NCI-H1048 (cell line): ENCODE measurements around the gene FOXC2.

Source experiments
- DNase-seq: peaks from one replicate; lab custom pipeline; 2025; lab: John Stamatoyannopoulos, UW

FOXC2 gene

GRCh38 chr16:86566601-86566965 is at the start of gene FOXC2:
Gene FOXC2 (plus strand): TSS chr16:86566829. CDS start chr16:86567336, 507 bp downstream.
- no peak for DNase-seq

GRCh38 chr16:86517033-86517432 is 49.6 kb upstream of the FOXC2 start:
- DNase-seq: no peak

GRCh38 chr16:86517652-86518258 is 48.9 kb upstream of the FOXC2 start:
- DNase-seq: no peak

DNA sequence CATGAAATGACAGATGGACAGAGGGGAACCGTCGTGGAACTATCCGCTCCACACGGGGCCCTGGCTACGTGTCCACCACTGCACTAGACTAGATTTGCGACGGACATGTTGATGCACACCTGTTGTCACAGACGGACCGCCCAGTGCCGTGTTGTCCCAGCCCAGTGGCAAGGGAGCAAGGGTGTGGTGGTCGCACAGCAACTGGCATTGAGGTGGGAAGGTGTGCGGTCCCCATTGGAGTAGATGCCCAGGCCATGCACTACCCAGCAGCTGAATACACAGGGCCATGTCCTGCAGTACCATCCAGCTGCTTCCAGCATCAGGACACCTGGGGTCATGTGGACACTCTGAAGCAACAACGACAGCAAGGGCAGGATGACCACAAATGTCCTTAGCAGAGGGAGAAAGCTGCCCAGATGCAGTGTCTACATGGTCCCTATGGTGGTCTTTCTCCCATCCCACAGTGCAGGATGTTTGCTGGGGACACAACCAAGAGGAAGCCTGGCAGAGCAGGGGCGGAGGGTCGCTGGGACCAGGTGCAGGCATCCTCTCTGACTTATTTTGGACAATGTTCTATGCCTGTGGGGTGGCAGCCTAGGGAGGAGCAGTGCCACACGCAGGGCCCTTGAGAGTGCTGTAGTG is 47.5 kb upstream of the FOXC2 start:
- no peak for DNase-seq

DNA sequence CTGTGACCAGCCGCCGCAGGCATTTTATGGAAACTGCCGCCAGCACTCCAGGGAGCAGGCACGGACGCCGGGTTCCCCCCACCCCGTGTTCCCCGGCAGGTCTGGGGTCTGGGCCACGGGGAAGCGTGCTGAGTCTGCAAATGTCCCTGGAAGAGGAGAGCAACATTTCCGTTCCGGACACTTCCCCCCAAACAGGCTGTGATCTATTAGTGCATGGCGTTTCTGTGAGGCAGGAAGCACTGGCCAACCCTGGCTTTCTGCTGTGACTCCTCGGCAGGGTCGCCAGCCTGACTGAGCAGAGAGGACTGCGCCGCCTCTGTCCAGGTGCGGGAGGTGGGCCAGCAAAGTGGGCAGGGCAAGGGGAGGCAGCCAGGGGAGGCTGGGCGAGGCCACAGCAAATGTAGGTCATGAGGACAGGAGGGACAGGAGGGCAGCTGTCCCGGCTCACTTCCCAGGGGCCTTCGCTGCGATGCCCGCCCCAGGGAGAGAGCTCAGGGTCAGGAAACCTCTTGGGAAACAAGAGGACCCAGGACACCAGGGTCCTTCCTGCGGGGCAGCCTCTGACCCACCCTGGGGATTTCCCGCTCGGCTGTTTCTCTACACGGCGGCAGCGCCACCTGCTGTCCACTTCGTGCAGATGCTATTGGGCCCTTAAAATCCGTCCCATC is 46.8 kb upstream of the FOXC2 start:
- no peak for DNase-seq

GRCh38 chr16:86520317-86521210 is 46.1 kb upstream of the FOXC2 start:
- DNase-seq: no peak

DNA sequence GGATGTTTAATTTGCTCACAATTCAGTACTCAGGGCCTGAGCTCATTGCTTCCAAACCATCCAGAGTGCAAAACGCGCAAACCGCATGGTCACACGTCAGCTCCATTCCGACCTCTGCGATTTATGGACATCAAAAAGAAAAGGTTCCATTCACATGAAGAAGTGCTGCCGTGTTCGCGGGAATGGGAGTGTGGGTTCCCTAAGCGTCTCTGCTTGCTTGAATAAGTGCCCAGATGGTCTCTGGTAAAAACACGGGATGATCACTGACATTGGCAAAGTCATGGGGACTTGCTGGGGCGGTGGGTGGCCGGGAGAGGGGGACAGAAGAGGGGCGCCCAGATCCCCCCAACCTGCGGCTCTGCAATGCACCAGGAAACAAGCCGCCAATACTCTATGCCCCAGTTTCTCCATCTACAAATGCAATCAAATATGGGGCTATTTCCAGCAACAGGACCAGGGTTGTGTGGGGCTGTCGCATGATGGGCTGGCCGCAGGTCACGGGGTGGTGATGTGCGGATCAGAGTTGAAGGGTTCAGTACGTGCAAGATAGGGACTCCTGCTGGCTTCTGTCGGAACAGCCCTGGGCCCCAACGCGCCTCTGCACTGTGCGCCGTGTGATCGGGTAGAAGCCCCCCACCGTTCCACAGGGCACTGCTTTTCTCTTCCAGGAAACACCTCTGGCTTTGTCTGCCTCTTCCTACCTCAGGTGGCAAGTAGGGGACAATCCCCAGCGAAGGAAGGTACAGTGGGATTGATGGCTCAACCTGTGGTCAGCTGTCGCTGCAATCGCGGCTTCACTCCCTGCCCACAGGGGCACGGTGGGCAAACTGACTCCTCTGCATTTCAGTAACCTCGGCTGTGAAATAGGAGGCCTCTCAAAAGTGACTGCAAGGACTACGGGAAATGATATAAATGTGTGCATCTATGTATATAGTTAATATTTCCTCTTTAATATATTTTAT is 45.1 kb upstream of the FOXC2 start:
- no peak for DNase-seq

DNA sequence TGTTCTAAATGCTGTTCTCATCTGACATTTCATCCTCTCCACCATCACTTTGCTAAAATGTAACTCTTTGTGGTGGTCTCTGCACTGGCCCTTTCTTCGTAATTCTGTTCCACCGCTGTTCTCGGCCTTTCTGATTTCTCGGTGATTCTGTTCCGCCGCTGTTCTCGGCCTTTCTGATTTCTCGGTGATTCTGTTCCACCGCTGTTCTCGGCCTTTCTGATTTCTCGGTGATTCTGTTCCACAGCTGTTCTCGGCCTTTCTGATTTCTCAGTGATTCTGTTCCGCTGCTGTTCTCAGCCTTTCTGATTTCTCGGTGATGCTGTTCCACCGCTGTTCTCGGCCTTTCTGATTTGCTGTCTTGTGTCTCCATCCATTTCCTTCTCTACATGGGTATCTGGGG is 44.0 kb upstream of the FOXC2 start:
- DNase-seq: no peak

- DNase-seq: no peak
Observed at GRCh38 chr16:86523166-86523740, 43.4 kb upstream of the FOXC2 start.

DNA sequence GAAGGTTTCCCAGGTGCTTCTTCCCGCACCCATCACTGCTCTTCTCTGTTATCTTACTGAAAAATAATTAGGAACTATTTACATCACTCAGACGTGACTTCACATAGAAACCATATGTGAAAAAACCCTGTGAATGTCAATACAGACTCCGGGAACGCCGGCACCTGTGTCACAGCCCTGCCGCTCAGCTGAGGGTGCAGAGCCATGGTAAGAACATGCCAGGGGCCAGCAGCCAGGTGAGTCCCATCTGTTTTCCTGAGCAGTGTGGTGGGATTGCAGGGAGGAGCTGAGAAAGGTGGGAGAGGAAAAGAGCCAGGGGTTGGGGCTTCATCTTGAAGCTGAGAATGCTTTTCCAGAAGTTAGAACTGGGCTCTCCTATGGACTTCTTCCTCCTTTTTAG is 42.6 kb upstream of the FOXC2 start:
- DNase-seq: no peak

DNA sequence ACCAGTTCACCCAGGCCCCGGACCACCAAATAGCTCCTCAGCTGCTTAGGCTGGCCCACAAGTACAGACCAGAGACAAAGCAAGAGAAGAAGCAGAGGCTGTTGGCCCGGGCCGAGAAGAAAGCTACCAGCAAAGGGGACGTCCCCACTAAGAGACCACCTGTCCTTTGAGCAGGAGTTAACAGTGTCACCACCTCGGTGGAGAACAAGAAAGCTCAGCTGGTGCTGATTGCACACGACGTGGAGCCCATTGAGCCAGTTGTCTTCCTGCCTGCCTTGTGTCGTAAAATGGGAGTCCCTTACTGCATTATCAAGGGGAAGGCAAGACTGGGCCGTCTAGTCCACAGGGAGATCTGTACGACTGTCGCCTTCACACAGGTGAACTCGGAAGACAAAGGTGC is 40.9 kb upstream of the FOXC2 start:
- DNase-seq: no peak

GRCh38 chr16:86527366-86527765 is 39.3 kb upstream of the FOXC2 start:
- DNase-seq: no peak

DNA sequence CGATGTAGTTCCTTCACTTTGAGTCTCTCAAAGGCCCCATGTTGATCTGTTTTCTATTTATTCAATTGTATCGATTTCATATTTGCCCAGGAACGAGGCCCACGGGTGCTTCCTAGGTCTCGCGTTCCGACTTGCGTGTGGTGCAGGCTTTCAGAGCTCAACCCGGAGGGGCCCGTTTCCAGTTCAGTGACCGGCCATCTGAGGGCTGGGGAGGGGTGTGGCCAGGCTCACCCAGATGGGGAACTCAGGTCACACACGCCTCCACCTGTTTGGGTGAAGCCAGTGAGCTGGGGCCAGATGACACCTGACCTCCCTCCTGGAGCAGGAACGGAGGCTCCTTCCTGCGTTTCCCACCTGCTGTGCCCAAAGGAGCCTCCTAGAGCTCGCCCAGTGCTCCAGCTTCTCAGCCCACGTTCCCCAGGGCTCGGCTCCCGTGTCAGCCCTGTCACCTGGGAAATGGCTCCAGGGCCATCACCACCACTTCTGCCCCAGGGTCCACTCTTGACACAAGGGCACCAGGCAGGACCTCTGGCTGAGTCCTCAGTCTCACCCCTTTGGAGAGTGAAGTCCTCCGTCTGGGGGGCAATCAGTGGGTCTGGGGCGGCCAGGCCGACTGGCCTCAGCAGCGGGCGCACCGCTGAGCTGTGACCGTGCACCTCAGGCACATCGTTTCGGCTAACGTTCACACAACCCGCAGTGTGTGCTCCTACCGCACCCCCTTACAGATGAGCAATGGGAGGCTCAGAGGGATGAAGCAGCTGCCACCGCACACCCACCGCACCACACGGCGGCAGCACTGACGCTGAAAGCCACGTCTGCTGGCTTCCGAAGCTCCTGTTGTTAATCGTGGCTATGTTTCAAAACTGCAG is 38.3 kb upstream of the FOXC2 start:
- no peak for DNase-seq

GRCh38 chr16:86529160-86529559 is 37.5 kb upstream of the FOXC2 start:
- DNase-seq: no peak

DNA sequence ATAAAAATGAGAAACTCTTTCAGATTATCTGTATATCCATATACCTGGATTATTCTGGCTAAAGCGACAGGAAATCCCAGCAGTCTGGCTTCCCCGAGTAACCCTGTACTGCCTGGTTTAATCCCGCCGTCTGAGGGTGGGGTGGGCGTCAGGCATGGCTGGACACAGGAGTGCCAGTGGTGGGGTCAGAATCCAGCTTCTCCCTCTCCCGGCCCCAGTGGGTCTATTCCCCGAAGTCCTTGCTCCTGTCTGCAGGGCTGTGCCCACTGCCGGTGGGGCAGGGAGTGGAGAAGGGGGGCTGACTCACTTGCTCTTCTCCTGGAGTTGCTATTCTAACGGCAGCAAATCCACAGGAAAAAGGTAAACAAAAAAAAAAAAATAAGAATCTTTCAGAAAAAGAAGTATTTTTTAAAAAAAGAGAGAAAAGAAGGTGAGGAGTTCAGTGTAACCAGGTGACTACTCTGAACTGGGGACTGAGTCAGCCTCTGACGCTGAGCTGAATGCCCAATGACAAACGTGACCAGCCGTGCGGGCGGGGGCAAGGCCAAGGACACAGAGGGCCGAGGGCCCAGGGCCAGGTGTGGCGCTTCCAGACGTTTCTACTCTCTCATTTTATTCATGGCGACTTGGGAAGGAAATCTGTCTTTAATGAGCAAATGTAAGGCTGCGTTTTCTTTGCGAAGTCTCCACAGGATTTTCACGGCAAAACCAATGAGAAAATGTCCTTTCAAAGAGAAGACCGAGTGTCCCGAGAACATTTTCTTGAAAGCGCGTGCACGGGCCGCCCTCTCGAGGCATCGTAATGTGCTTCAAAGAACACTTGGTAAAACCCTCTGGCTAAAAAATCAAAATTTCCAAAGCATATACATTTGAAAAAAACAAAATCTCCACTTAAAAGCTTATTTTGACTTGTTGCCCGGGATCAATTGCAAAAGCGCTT is 36.1 kb upstream of the FOXC2 start:
- no peak for DNase-seq

GRCh38 chr16:86531191-86531545 is 35.5 kb upstream of the FOXC2 start:
- no peak for DNase-seq

DNA sequence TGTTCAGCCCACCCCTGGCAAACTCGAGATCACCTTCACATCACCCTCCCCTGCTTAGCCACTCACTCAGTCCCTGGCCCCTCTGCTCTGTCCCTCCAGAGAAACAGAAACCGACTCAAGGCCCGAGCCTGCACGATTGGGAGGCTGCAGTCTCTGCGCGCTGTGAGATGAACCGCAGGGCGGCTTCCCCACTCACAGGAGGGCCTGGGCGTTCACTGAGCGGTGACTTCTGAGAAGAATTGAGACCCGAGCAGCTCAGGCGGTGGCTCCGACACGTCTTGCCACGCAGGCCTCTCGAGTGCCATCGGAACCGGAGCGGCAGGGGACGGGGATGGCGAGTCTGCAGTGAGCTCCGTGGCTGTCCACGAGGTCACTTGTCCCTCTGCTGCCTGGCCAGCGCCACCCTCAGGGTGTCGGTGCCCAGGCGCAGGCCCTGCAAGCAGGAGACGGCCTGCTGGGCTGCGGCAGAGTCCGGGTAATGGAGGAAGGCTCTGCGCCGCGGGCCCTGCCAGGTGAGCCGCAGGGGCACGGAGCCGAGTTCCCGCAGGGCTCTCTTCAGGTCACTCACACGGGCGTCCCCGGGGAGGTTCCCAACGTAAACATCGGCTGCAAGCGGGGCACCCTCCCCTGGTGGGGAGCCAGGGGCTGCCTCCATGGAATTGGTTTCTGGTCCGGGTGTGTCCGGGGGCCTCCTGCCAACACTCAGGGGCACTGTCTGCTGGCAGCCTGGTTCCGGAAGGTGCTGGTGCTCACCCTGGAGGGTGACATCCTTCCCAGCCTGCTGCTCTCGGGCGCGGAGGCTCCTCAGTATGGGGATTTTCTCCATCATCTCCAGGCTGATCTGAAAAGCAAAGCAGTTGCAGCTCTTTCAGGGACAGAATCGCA is 34.7 kb upstream of the FOXC2 start:
- DNase-seq: no peak

DNA sequence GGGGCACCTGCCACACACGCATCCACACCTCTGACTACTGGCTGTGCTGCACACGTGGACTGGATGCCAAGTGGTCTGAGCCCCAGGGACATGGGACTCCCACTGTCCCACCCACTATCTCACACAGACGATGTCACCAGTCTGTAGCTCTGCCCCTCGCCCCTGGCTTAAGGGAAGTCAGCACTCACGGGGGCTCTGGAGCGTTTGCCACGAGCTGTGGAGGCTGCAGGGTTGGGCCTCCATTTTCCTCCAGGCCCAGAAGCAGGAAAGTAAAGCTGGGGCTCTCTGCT is 34.2 kb upstream of the FOXC2 start:
- DNase-seq: no peak
